HEK293T (cell line): ENCODE measurements around the gene HOXC4.

ENCODE experiments used
- ARNT ChIP-seq: fragments of 450-650 bp; IDR thresholded peaks from 2 replicates; pipeline ENCODE4 v1.6.1; 2017; ENCODE audit warnings: mild to moderate bottlenecking
- BHLHE40 ChIP-seq: fragments of 450-650 bp; IDR thresholded peaks from 2 replicates; pipeline ENCODE4 v1.6.1; 2016; ENCODE audit warnings: mild to moderate bottlenecking, moderate library complexity, borderline replicate concordance
- ELF4 ChIP-seq: fragments of 450-650 bp; IDR thresholded peaks from 2 replicates; pipeline ENCODE4 v1.6.1; 2017; ENCODE audit warnings: antibody characterized with exemption
- FOXA1 ChIP-seq: fragments of 450-650 bp; IDR thresholded peaks from 2 replicates; pipeline ENCODE4 v1.6.1; 2016; ENCODE audit warnings: mild to moderate bottlenecking
- FOXK2 ChIP-seq: fragments of 450-650 bp; IDR thresholded peaks from 2 replicates; pipeline ENCODE4 v1.6.1; 2016; ENCODE audit warnings: mild to moderate bottlenecking
- FOXM1 ChIP-seq: fragments of 450-650 bp; IDR thresholded peaks from 2 replicates; pipeline ENCODE4 v1.6.1; 2017; ENCODE audit warnings: mild to moderate bottlenecking, borderline replicate concordance
- HDGF ChIP-seq: fragments of 450-650 bp; IDR thresholded peaks from 2 replicates; pipeline ENCODE4 v1.6.1; 2017; ENCODE audit warnings: antibody characterized with exemption, borderline replicate concordance
- NFRKB ChIP-seq: fragments of 450-650 bp; IDR thresholded peaks from 2 replicates; pipeline ENCODE4 v1.6.1; 2016; ENCODE audit warnings: mild to moderate bottlenecking, moderate library complexity
- SP1 ChIP-seq: fragments of 450-650 bp; IDR thresholded peaks from 2 replicates; pipeline ENCODE4 v1.6.1; 2017
- TARDBP ChIP-seq: fragments of 450-650 bp; IDR thresholded peaks from 2 replicates; pipeline ENCODE4 v1.6.1; 2016
- ZNF384 ChIP-seq: fragments of 450-650 bp; IDR thresholded peaks from 2 replicates; pipeline ENCODE4 v1.6.1; 2016

DNA sequence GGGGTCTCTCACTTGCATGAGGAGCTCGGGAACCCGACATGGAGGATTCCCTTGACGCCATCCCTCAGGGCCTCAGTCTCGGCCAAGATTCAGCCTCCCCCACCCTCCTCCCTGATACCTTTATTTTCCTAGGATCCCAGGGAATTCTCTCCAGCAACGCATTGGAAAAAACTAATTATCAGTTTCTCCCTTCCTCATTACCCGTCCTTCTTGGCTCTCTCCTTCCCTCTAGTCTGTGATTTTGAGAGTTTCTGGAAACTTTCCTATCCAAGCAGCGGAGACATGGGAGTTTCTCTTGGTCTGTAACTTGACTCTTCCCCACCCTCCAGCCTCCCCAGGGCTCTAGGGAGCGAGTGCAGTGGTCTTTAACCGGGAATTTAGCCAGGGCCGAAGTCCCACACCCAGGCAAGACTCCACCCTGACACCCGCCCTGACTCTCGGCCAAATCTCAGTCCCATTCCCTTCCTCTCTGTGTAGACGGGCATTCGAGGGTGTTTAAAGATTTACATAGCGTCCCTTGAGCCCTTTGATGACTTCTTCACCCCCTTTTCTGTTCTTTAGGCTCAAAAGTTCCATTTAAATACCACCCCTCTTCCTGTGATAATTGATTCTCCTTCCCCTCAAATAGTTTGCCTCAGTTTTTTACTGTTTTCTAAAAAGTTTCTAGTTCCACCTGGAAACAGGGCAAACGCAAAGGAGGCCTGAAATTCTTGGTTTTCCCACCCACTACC, 14.1 kb upstream of the HOXC4 start:
- no peak for TF ChIP-seq HDGF
- TF ChIP-seq SP1 = no peak
- no peak for TF ChIP-seq FOXM1
- TF ChIP-seq FOXK2 = no peak
- no peak for TF ChIP-seq BHLHE40
- TF ChIP-seq ZNF384 = no peak
- TF ChIP-seq ARNT = no peak
- TF ChIP-seq NFRKB = no peak
- TF ChIP-seq ELF4 = no peak
- no peak for TF ChIP-seq FOXA1
- TF ChIP-seq TARDBP = no peak
